Cardiac muscle cell (in vitro differentiated cells and primary cell): ENCODE data around the gene ACVR2A. TPM values are rescaled to one million over a fixed set of nuclear protein-coding genes. Genes with fewer than 3 reads are reported as not detected.

Source experiments
- DNase-seq, 2 donors: peaks; one replicate each; pipeline versions ENCODE4 v3.0.0 to v3.0.0-alpha.2; 2010 to 2017; ENCODE audit warnings: low read depth in 1 of 2, low spot score in 1 of 2
- H3K27ac ChIP-seq: fragments of 200-600 bp; sonication (generic); 2 replicates; pipeline ENCODE4 v1.5.1; 2016
- H3K27me3 ChIP-seq: fragments of 200-600 bp; sonication (generic); 2 replicates; pipeline ENCODE4 v1.6.0; 2016; ENCODE audit warnings: control low read depth
- H3K36me3 ChIP-seq: fragments of 200-600 bp; sonication (generic); 2 replicates; pipeline ENCODE4 v1.5.1; 2016; ENCODE audit warnings: control low read depth
- H3K4me1 ChIP-seq: fragments of 200-600 bp; sonication (generic); 2 replicates; pipeline ENCODE4 v1.8.1; 2017; ENCODE audit warnings: low read depth, mild to moderate bottlenecking, mixed run types
- H3K4me3 ChIP-seq: fragments of 200-600 bp; sonication (generic); 2 replicates; pipeline ENCODE4 v1.5.1; 2016; ENCODE audit warnings: mild to moderate bottlenecking
- H3K9me3 ChIP-seq: fragments of 200-600 bp; sonication (generic); 2 replicates; pipeline ENCODE4 v1.5.1; 2017; ENCODE audit warnings: low read depth, mild to moderate bottlenecking, control low read depth
- polyA plus RNA-seq: library from polyadenylated mRNA; unstranded; fragments of >200 nt; fragmentation: Nextera tagmentation; extraction: Ambion mirVana; gene quantifications from 2 replicates; pipeline ENCODE4 v1.2.1, GENCODE V29; 2016
- total RNA-seq: library from RNA; depleted of rRNA; stranded (reverse); fragments of >200 nt; gene quantifications from 2 replicates; pipeline ENCODE4 v1.2.3, GENCODE V29; 2016
- TF ChIP-seq, protein P1 (sequence below): IDR thresholded peaks from 2 replicates; pipeline ENCODE4 v1.5.1; 2012; ENCODE audit warnings: low read depth, mild to moderate bottlenecking, low read length

The ACVR2A gene
- total and polyA plus RNA-seq, 2 experiments from 2014 or later = 10.3 to 12.4 TPM

DNA sequence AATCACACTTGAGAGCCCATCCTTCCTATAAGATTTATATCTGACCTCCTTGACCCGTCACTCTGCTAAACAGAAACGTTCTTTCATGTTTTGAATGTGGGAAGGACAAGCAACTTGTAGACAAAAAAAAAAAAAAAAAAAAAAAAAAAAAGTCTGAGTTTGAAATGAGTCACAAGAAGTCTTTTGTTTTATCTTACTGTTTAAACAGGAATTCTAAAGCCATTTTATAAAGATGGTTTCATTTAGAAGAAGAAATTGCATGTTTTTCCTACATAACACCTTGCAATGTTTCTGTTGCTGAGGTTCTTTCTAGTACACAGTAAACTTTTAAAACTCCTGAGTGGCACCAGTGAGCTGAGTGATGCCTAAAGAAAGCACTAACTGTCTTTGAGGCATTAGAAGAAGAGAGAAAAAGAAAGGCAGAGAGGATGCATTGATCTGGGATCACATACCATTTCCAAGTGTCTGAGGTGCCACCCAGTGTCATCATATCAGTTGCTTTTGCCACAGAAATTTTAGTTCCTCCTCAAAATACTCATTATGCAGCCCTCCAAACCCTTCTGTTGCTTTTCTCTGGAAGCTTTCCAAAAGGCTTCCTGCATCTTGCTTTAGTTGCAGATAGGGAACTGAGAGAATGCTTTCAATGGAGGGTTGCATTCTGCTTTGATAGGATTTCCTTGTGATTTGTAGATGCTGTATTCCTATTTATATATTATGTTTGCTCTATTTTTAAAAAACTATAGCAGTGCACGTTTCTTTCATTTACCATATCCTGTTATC is 69.1 kb downstream of the ACVR2A start:
- no peaks in the 10 kb centered on the region for H3K27me3 ChIP-seq
- no peaks in the 10 kb centered on the region for H3K4me1 ChIP-seq
- peak; percentile 22 to 52 for DNase-seq

DNA sequence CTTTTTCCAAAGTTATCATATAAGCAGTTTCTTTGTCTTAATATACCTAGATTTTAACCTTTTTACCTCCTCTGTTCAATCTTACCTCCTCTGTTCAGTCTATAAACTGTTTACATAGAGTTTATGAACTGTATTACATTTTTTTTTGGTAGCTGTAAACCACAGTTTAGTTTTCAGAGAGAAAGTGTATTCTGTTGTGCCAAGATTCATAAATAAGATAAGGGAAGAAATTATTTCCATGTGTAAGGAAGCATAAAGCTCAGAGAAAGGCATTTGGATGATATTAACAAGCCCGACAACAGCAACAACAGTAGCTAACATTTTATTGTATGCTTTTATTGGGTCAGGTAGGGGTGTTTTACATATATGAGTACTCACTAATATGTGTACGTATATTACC is 71.2 kb downstream of the ACVR2A start:
- no peak overlapping the region for H3K4me3 ChIP-seq
- no peak overlapping the region for H3K27ac ChIP-seq
- H3K9me3 ChIP-seq = no peaks in the 10 kb centered on the region
- H3K27me3 ChIP-seq = no peaks in the 10 kb centered on the region
- no peaks in the 10 kb centered on the region for H3K4me1 ChIP-seq
- TF ChIP-seq, protein P1, sequence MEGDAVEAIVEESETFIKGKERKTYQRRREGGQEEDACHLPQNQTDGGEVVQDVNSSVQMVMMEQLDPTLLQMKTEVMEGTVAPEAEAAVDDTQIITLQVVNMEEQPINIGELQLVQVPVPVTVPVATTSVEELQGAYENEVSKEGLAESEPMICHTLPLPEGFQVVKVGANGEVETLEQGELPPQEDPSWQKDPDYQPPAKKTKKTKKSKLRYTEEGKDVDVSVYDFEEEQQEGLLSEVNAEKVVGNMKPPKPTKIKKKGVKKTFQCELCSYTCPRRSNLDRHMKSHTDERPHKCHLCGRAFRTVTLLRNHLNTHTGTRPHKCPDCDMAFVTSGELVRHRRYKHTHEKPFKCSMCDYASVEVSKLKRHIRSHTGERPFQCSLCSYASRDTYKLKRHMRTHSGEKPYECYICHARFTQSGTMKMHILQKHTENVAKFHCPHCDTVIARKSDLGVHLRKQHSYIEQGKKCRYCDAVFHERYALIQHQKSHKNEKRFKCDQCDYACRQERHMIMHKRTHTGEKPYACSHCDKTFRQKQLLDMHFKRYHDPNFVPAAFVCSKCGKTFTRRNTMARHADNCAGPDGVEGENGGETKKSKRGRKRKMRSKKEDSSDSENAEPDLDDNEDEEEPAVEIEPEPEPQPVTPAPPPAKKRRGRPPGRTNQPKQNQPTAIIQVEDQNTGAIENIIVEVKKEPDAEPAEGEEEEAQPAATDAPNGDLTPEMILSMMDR = no peak
- no peak for DNase-seq
- H3K36me3 ChIP-seq = no peaks in the 10 kb centered on the region

More for the DNA sequence above, 69.1 kb downstream of the ACVR2A start:
- H3K36me3 ChIP-seq = no peaks in the 10 kb centered on the region
- H3K4me3 ChIP-seq = no peak overlapping the region
- H3K27ac ChIP-seq = no peak overlapping the region
- no peaks in the 10 kb centered on the region for H3K9me3 ChIP-seq
- TF ChIP-seq, protein P1 = no peak

DNA sequence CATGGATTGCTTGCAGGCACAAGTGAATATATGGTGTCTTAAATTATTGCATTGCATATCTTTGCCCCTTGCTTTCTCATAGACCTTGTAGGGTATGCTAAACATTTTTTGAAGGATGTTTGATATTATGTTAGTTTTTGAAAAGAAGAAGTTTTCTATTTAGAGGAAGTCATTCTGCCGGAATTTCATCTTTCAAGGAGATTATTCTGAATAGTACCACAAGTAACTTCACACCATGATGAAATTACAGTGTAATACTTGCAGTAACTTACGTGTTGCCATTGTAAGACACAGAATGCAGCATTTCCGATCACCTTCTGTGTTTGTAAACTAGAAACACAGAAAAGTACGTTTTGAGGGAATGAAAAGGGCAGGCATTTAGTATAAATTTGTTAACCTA is 71.9 kb downstream of the ACVR2A start:
- Histone ChIP-seq H3K27ac (no peak overlapping the region), H3K4me1 (no peaks in the 10 kb centered on the region), H3K36me3 (no peaks in the 10 kb centered on the region), H3K4me3 (no peak overlapping the region), H3K27me3 (no peaks in the 10 kb centered on the region), H3K9me3 (no peaks in the 10 kb centered on the region)
- DNase-seq = no peak
- TF ChIP-seq, protein P1 = no peak

DNA sequence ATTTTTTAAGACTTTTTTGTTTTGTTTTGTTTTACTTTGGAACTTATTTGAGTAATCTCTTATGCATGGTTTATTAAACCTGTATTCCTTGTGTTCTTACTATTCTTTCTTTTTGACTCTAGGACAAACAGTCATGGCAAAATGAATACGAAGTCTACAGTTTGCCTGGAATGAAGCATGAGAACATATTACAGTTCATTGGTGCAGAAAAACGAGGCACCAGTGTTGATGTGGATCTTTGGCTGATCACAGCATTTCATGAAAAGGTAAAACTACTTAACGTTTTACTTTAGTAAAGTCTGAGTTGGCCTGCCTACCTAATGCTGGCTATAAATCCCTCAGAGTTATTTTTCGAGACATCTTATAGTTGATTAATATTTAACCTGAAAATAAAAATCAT is 72.3 kb downstream of the ACVR2A start:
- Histone ChIP-seq H3K4me3 (no peak overlapping the region), H3K9me3 (no peaks in the 10 kb centered on the region), H3K27me3 (no peaks in the 10 kb centered on the region), H3K4me1 (no peaks in the 10 kb centered on the region), H3K27ac (no peak overlapping the region), H3K36me3 (peaks cover under 1% of the 10 kb centered on the region)
- DNase-seq = no peak
- TF ChIP-seq, protein P1 = no peak

DNA sequence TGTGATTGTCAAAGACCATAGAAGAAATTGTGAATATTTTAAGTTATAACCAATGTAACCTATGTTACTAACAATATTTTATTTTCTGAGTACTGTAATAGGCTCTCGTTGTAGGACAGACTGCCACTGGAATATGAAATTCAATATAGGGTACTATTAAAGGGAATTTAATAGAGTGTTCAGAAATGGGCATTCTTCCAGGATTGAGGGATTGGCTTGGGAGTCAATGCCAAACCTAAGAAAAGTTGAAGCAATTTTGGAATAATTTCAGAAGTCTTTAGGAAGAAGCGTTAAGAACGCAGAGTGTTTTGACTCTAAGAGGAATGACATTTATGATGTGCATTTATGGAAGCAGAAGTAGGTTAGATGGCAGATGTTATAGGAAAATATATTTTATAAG is 79.0 kb downstream of the ACVR2A start:
- TF ChIP-seq, protein P1 = no peak
- no peak overlapping the region for H3K27ac ChIP-seq
- H3K4me3 ChIP-seq = no peak overlapping the region
- H3K36me3 ChIP-seq = peaks cover 11% of the 10 kb centered on the region
- peak in 1 of 2 donors; percentile 34 for DNase-seq
- no peaks in the 10 kb centered on the region for H3K27me3 ChIP-seq
- no peaks in the 10 kb centered on the region for H3K4me1 ChIP-seq
- no peaks in the 10 kb centered on the region for H3K9me3 ChIP-seq
